ENCODE results near the gene CYP4B1. TPM values are rescaled to one million over a fixed set of nuclear protein-coding genes. Genes with fewer than 3 reads are reported as not detected.
"Not testable (repeated sequence)": the region's sequence is repeated elsewhere in the genome, so short reads cannot be mapped to it uniquely, and the experiment has no call there.

Gene CYP4B1
- total RNA-seq = 7.4 TPM

GRCh38 chr1:46798810-46799209, at the start of gene CYP4B1:
Gene CYP4B1, plus strand, starts transcription at chr1:46799046. Its CDS starts 36 bp downstream, at chr1:46799082.
- DNase-seq = no peak

GRCh38 chr1:46749404-46749803, 49.4 kb upstream of the CYP4B1 start:
- no peak for DNase-seq

- DNase-seq = no peak
These were observed 48.9 kb upstream of the CYP4B1 start for GRCh38 chr1:46749921-46750404.

- no peak for DNase-seq
These were observed 44.9 kb upstream of the CYP4B1 start for GRCh38 chr1:46753985-46754384.

GRCh38 chr1:46754707-46755106, 44.1 kb upstream of the CYP4B1 start:
- not testable (repeated sequence) for DNase-seq

GRCh38 chr1:46755121-46755520, 43.7 kb upstream of the CYP4B1 start:
- DNase-seq = no peak

GRCh38 chr1:46757247-46757955, 41.4 kb upstream of the CYP4B1 start:
- DNase-seq = no peak

GRCh38 chr1:46757956-46758528, 40.8 kb upstream of the CYP4B1 start:
- DNase-seq = no peak

GRCh38 chr1:46760558-46761166, 38.2 kb upstream of the CYP4B1 start:
- no peak for DNase-seq

GRCh38 chr1:46761740-46762139, 37.1 kb upstream of the CYP4B1 start:
- DNase-seq = no peak

- DNase-seq = no peak
These were observed 34.4 kb upstream of the CYP4B1 start for GRCh38 chr1:46764402-46764801.

- no peak for DNase-seq
These were observed 31.1 kb upstream of the CYP4B1 start for GRCh38 chr1:46767649-46768282.

GRCh38 chr1:46768445-46768844, 30.4 kb upstream of the CYP4B1 start:
- no peak for DNase-seq

GRCh38 chr1:46769028-46769740, 29.7 kb upstream of the CYP4B1 start:
- DNase-seq = no peak

GRCh38 chr1:46770541-46770940, 28.3 kb upstream of the CYP4B1 start:
- DNase-seq = no peak

- no peak for DNase-seq
These were observed 26.3 kb upstream of the CYP4B1 start for GRCh38 chr1:46772571-46772970.

- DNase-seq = no peak
These were observed 24.5 kb upstream of the CYP4B1 start for GRCh38 chr1:46774297-46774696.

- not testable (repeated sequence) for DNase-seq
These were observed 20.4 kb upstream of the CYP4B1 start for GRCh38 chr1:46778456-46778855.

- DNase-seq = no peak
These were observed 14.2 kb upstream of the CYP4B1 start for GRCh38 chr1:46784666-46785065.

- DNase-seq = not testable (repeated sequence)
These were observed 10.2 kb upstream of the CYP4B1 start for GRCh38 chr1:46788634-46789033.

- no peak for DNase-seq
These were observed 8.3 kb upstream of the CYP4B1 start for GRCh38 chr1:46790446-46791101.

GRCh38 chr1:46793126-46793525, 5.7 kb upstream of the CYP4B1 start:
- no peak for DNase-seq

All from skin of body (tissue), 2 donors.